Measurements from ENCODE around the gene HSPG2. TPM values are rescaled to one million over a fixed set of nuclear protein-coding genes. Genes with fewer than 3 reads are reported as not detected.

The HSPG2 gene
- total RNA-seq, 2 donors from 2014 or later = 1.2 to 1.6 TPM

- H3K9me3 ChIP-seq (ENCODE audit: control insufficient read depth, low read length, poor library complexity, severe bottlenecking) = no peaks in the 10 kb centered on the region
- Mint-ChIP-seq H3K27me3 (no peaks in the 10 kb centered on the region), H3K36me3 (ENCODE audit: low read depth) (no peaks in the 10 kb centered on the region), H3K4me1 (peaks cover 2% of the 10 kb centered on the region), H3K27ac (no peak overlapping the region), H3K4me3 (no peak overlapping the region)
- DNase-seq (no peak), ATAC-seq (no peak)
These were observed 49.3 kb downstream of the HSPG2 start for GRCh38 chr1:21887796-21888195.

GRCh38 chr1:21887216-21887736 is 49.8 kb downstream of the HSPG2 start:
- no peaks in the 10 kb centered on the region for H3K36me3 Mint-ChIP-seq (ENCODE audit: low read depth)

GRCh38 chr1:21886486-21887215 is 50.5 kb downstream of the HSPG2 start:
- ATAC-seq (no peak), DNase-seq (no peak)
- Mint-ChIP-seq H3K4me3 (no peak overlapping the region), H3K4me1 (peaks cover 2% of the 10 kb centered on the region), H3K27me3 (no peaks in the 10 kb centered on the region), H3K36me3 (ENCODE audit: low read depth) (no peaks in the 10 kb centered on the region), H3K27ac (no peak overlapping the region)
- no peaks in the 10 kb centered on the region for H3K9me3 ChIP-seq (ENCODE audit: control insufficient read depth, low read length, poor library complexity, severe bottlenecking)

More at GRCh38 chr1:21887216-21887736, 49.8 kb downstream of the HSPG2 start:
- peaks cover 2% of the 10 kb centered on the region for H3K4me1 Mint-ChIP-seq
- no peaks in the 10 kb centered on the region for H3K27me3 Mint-ChIP-seq
- H3K27ac Mint-ChIP-seq = no peak overlapping the region
- ATAC-seq (no peak), DNase-seq (no peak)
- no peaks in the 10 kb centered on the region for H3K9me3 ChIP-seq (ENCODE audit: control insufficient read depth, low read length, poor library complexity, severe bottlenecking)
- H3K4me3 Mint-ChIP-seq = no peak overlapping the region

- H3K27me3 Mint-ChIP-seq = no peaks in the 10 kb centered on the region
- H3K9me3 ChIP-seq (ENCODE audit: control insufficient read depth, low read length, poor library complexity, severe bottlenecking) = no peaks in the 10 kb centered on the region
- H3K27ac Mint-ChIP-seq = no peak overlapping the region
- no peak for ATAC-seq
- peaks cover 2% of the 10 kb centered on the region for H3K4me1 Mint-ChIP-seq
- H3K4me3 Mint-ChIP-seq = no peak overlapping the region
- no peaks in the 10 kb centered on the region for H3K36me3 Mint-ChIP-seq (ENCODE audit: low read depth)
- DNase-seq = no peak
These were observed 51.7 kb downstream of the HSPG2 start for GRCh38 chr1:21885236-21886037.

GRCh38 chr1:21884456-21885235 is 52.5 kb downstream of the HSPG2 start:
- H3K36me3 Mint-ChIP-seq (ENCODE audit: low read depth) = no peaks in the 10 kb centered on the region
- no peak overlapping the region for H3K4me3 Mint-ChIP-seq
- H3K27me3 Mint-ChIP-seq = no peaks in the 10 kb centered on the region
- H3K9me3 ChIP-seq (ENCODE audit: control insufficient read depth, low read length, poor library complexity, severe bottlenecking) = no peaks in the 10 kb centered on the region
- H3K4me1 Mint-ChIP-seq = peaks cover 2% of the 10 kb centered on the region
- ATAC-seq (no peak), DNase-seq (no peak)
- H3K27ac Mint-ChIP-seq = no peak overlapping the region

- DNase-seq = no peak
- Mint-ChIP-seq H3K27ac (no peak overlapping the region), H3K4me1 (peaks cover 2% of the 10 kb centered on the region), H3K27me3 (no peaks in the 10 kb centered on the region), H3K4me3 (no peak overlapping the region), H3K36me3 (ENCODE audit: low read depth) (no peaks in the 10 kb centered on the region)
- no peak for ATAC-seq
- no peaks in the 10 kb centered on the region for H3K9me3 ChIP-seq (ENCODE audit: control insufficient read depth, low read length, poor library complexity, severe bottlenecking)
These were observed 54.2 kb downstream of the HSPG2 start for GRCh38 chr1:21882721-21883415.

GRCh38 chr1:21881250-21881649 is 55.9 kb downstream of the HSPG2 start:
- Mint-ChIP-seq H3K27me3 (no peaks in the 10 kb centered on the region), H3K4me1 (no peaks in the 10 kb centered on the region), H3K36me3 (ENCODE audit: low read depth) (no peaks in the 10 kb centered on the region), H3K4me3 (no peak overlapping the region), H3K27ac (no peak overlapping the region)
- DNase-seq (no peak), ATAC-seq (no peak)
- H3K9me3 ChIP-seq (ENCODE audit: control insufficient read depth, low read length, poor library complexity, severe bottlenecking) = no peaks in the 10 kb centered on the region

- DNase-seq = no peak
- no peaks in the 10 kb centered on the region for H3K36me3 Mint-ChIP-seq (ENCODE audit: low read depth)
These were observed 56.5 kb downstream of the HSPG2 start for GRCh38 chr1:21880619-21880970.

GRCh38 chr1:21879928-21880618 is 57.0 kb downstream of the HSPG2 start:
- Mint-ChIP-seq H3K36me3 (ENCODE audit: low read depth) (no peaks in the 10 kb centered on the region), H3K4me1 (no peaks in the 10 kb centered on the region), H3K4me3 (no peak overlapping the region), H3K27me3 (no peaks in the 10 kb centered on the region), H3K27ac (no peak overlapping the region)
- H3K9me3 ChIP-seq (ENCODE audit: control insufficient read depth, low read length, poor library complexity, severe bottlenecking) = no peaks in the 10 kb centered on the region
- DNase-seq (no peak), ATAC-seq (no peak)

More at GRCh38 chr1:21880619-21880970, 56.5 kb downstream of the HSPG2 start:
- no peak overlapping the region for H3K27ac Mint-ChIP-seq
- no peaks in the 10 kb centered on the region for H3K4me1 Mint-ChIP-seq
- H3K27me3 Mint-ChIP-seq = no peaks in the 10 kb centered on the region
- H3K9me3 ChIP-seq (ENCODE audit: control insufficient read depth, low read length, poor library complexity, severe bottlenecking) = no peaks in the 10 kb centered on the region
- no peak for ATAC-seq
- no peak overlapping the region for H3K4me3 Mint-ChIP-seq

GRCh38 chr1:21878840-21879478 is 58.2 kb downstream of the HSPG2 start:
- no peaks in the 10 kb centered on the region for H3K9me3 ChIP-seq (ENCODE audit: control insufficient read depth, low read length, poor library complexity, severe bottlenecking)
- no peak overlapping the region for H3K27ac Mint-ChIP-seq
- DNase-seq = no peak
- H3K4me1 Mint-ChIP-seq = no peaks in the 10 kb centered on the region
- H3K4me3 Mint-ChIP-seq = no peak overlapping the region
- H3K36me3 Mint-ChIP-seq (ENCODE audit: low read depth) = no peaks in the 10 kb centered on the region
- no peaks in the 10 kb centered on the region for H3K27me3 Mint-ChIP-seq
- ATAC-seq = no peak

- ATAC-seq (no peak), DNase-seq (no peak)
- H3K27me3 Mint-ChIP-seq = no peaks in the 10 kb centered on the region
- no peaks in the 10 kb centered on the region for H3K4me1 Mint-ChIP-seq
- H3K27ac Mint-ChIP-seq = no peak overlapping the region
- H3K36me3 Mint-ChIP-seq (ENCODE audit: low read depth) = no peaks in the 10 kb centered on the region
- no peak overlapping the region for H3K4me3 Mint-ChIP-seq
- H3K9me3 ChIP-seq (ENCODE audit: control insufficient read depth, low read length, poor library complexity, severe bottlenecking) = no peaks in the 10 kb centered on the region
These were observed 58.9 kb downstream of the HSPG2 start for GRCh38 chr1:21878009-21878773.
